Panc1 (cell line): ENCODE data around the gene MYEOV. TPM values are rescaled to one million over a fixed set of nuclear protein-coding genes. Genes with fewer than 3 reads are reported as not detected.

ENCODE experiments used
- ATAC-seq: fragments of 200-7000 bp; cut with Tn5 transposase; 2 replicates; pipeline ENCODE4 v1.9.1; 2020; ENCODE audit warnings: mild to moderate bottlenecking, moderate library complexity
- BruUV-seq: library from RNA; stranded (reverse); fragments of 400-500 nt; replicated peaks from 2 replicates; lab custom pipeline; 2021; lab: Mats Ljungman, UMichigan
- CTCF ChIA-PET: fragments of 300-600 bp; sonication (Branson Sonifier 250); formaldehyde crosslinking; loops from one replicate; lab custom pipeline; 2022; ENCODE audit warnings: antibody characterized with exemption; lab: Charles Lee
- POLR2A ChIA-PET: fragments of 300-600 bp; sonication (Branson Sonifier 250); formaldehyde crosslinking; loops from one replicate; lab custom pipeline; 2022; ENCODE audit warnings: antibody characterized with exemption; lab: Charles Lee
- DNase-seq: peaks from one replicate; pipeline ENCODE4 v3.0.0-alpha.2; 2010; ENCODE audit warnings: low read depth, low spot score
- H3K27ac ChIP-seq: 2 replicates; pipeline ENCODE4 v1.5.1; 2011; ENCODE audit warnings: mild to moderate bottlenecking, low read length, inconsistent platforms
- H3K27me3 ChIP-seq: fragments of 200-500 bp; sonication (Bioruptor generic); 2 replicates; pipeline ENCODE4 v1.6.0; 2014; ENCODE audit warnings: low read length, inconsistent platforms; ENCODE audit not compliant: control insufficient read depth, insufficient read depth
- H3K36me3 ChIP-seq: fragments of 200-500 bp; sonication (Bioruptor generic); 2 replicates; pipeline ENCODE4 v1.5.1; 2014; ENCODE audit warnings: inconsistent platforms, mild to moderate bottlenecking, low read length, moderate library complexity; ENCODE audit not compliant: control insufficient read depth, insufficient read depth
- H3K4me1 ChIP-seq: 2 replicates; pipeline ENCODE4 v1.5.1; 2011; ENCODE audit warnings: inconsistent platforms, mild to moderate bottlenecking, low read length, moderate library complexity; ENCODE audit not compliant: control insufficient read depth, insufficient read depth
- H3K4me3 ChIP-seq, 2 experiments: 2 replicates each; pipeline ENCODE4 v1.5.1; 2011 to 2012; ENCODE audit warnings: low read depth in 2 of 2, low read length in 2 of 2, mild to moderate bottlenecking in 2 of 2, inconsistent platforms in 1 of 2, moderate library complexity in 1 of 2
- H3K9me3 ChIP-seq: fragments of 200-500 bp; sonication (Bioruptor generic); 2 replicates; pipeline ENCODE4 v1.5.1; 2014; ENCODE audit warnings: low read depth, mild to moderate bottlenecking, inconsistent platforms, low read length, moderate library complexity; ENCODE audit not compliant: control insufficient read depth, insufficient read depth
- POLR2AphosphoS5 ChIP-seq: IDR thresholded peaks from 2 replicates; pipeline ENCODE4 v1.6.1; 2012; ENCODE audit warnings: mild to moderate bottlenecking, low read depth, low read length, moderate library complexity
- SIN3A ChIP-seq: IDR thresholded peaks from 2 replicates; pipeline ENCODE4 v1.6.1; 2012; ENCODE audit warnings: low read depth, mild to moderate bottlenecking, low read length, moderate library complexity, borderline replicate concordance; ENCODE audit not compliant: insufficient read depth
- TCF7L2 ChIP-seq: IDR thresholded peaks from 2 replicates; pipeline ENCODE4 v1.6.1; 2011; ENCODE audit warnings: mild to moderate bottlenecking, low read depth, low read length, inconsistent platforms
- in situ Hi-C: cut with HindIII; loops from 2 replicates; pipeline ENCODE4 v1.10.0; 2016; ENCODE audit warnings: low sequenced_read_pairs, low pct_unique_long_range_greater_than_20kb
- intact Hi-C: fragments of 100-400 bp; cut with micrococcal nuclease; formaldehyde crosslinking; loops from one replicate; pipeline ENCODE4 v1.10.0; 2022; ENCODE audit not compliant: unreplicated experiment
- total RNA-seq: library from RNA; stranded (reverse); gene quantifications from one replicate; pipeline ENCODE4 v1.2.1, GENCODE V29; 2021; ENCODE audit not compliant: unreplicated experiment
- TF ChIP-seq, protein P1 (sequence below), 2 experiments: IDR thresholded peaks; 2 replicates each; pipeline ENCODE4 v1.6.1; 2011 to 2012; ENCODE audit warnings: low read depth in 2 of 2, control low read depth in 1 of 2, low read length in 1 of 2, mild to moderate bottlenecking in 1 of 2, moderate library complexity in 1 of 2; ENCODE audit not compliant: insufficient read depth in 1 of 2
- TF ChIP-seq, protein P2 (sequence below): fragments of 450-650 bp; IDR thresholded peaks from 2 replicates; pipeline ENCODE4 v1.5.1; 2017; ENCODE audit warnings: mild to moderate bottlenecking

MYEOV gene
- total RNA-seq, 1 experiment from 2014 or later, result 69.8 TPM

DNA sequence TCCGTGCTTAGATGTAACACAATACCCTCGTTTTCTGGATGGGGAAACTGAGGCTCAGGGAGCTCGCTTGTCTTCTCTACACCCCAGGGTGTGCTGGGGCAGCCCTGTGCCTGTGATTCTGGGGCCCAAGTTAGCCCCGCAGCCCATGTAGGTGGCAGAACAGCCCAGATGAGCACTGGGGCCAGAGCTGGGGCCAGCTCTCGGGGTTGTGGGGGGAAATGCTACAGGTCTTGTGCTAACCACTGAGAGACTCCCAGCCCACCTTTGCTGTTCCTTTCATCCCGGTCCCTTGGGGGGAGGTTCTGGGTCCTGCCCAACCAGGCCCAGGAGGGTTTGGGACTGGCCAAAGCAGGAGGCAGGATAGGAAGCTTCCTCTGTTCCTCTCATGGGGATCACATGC is 13.5 kb downstream of the MYEOV start:
- Histone ChIP-seq H3K27ac (peak overlapping the region; percentile 44), H3K4me3 (no peak overlapping the region), H3K9me3 (no peaks in the 10 kb centered on the region), H3K4me1 (peaks cover 82% of the 10 kb centered on the region), H3K27me3 (no peaks in the 10 kb centered on the region), H3K36me3 (no peaks in the 10 kb centered on the region)
- TF ChIP-seq SIN3A (no peak), TCF7L2 (no peak), POLR2AphosphoS5 (no peak)
- TF ChIP-seq, protein P1, sequence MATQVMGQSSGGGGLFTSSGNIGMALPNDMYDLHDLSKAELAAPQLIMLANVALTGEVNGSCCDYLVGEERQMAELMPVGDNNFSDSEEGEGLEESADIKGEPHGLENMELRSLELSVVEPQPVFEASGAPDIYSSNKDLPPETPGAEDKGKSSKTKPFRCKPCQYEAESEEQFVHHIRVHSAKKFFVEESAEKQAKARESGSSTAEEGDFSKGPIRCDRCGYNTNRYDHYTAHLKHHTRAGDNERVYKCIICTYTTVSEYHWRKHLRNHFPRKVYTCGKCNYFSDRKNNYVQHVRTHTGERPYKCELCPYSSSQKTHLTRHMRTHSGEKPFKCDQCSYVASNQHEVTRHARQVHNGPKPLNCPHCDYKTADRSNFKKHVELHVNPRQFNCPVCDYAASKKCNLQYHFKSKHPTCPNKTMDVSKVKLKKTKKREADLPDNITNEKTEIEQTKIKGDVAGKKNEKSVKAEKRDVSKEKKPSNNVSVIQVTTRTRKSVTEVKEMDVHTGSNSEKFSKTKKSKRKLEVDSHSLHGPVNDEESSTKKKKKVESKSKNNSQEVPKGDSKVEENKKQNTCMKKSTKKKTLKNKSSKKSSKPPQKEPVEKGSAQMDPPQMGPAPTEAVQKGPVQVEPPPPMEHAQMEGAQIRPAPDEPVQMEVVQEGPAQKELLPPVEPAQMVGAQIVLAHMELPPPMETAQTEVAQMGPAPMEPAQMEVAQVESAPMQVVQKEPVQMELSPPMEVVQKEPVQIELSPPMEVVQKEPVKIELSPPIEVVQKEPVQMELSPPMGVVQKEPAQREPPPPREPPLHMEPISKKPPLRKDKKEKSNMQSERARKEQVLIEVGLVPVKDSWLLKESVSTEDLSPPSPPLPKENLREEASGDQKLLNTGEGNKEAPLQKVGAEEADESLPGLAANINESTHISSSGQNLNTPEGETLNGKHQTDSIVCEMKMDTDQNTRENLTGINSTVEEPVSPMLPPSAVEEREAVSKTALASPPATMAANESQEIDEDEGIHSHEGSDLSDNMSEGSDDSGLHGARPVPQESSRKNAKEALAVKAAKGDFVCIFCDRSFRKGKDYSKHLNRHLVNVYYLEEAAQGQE (IDR thresholded peaks at IDR 0.05; ENCODE audit: insufficient read depth in 1 of 2, low read depth in 2 of 2, low read length in 1 of 2), result no peak
- TF ChIP-seq, protein P2, sequence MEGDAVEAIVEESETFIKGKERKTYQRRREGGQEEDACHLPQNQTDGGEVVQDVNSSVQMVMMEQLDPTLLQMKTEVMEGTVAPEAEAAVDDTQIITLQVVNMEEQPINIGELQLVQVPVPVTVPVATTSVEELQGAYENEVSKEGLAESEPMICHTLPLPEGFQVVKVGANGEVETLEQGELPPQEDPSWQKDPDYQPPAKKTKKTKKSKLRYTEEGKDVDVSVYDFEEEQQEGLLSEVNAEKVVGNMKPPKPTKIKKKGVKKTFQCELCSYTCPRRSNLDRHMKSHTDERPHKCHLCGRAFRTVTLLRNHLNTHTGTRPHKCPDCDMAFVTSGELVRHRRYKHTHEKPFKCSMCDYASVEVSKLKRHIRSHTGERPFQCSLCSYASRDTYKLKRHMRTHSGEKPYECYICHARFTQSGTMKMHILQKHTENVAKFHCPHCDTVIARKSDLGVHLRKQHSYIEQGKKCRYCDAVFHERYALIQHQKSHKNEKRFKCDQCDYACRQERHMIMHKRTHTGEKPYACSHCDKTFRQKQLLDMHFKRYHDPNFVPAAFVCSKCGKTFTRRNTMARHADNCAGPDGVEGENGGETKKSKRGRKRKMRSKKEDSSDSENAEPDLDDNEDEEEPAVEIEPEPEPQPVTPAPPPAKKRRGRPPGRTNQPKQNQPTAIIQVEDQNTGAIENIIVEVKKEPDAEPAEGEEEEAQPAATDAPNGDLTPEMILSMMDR, result no peak
- ChIA-PET CTCF (no interaction called here), POLR2A (interaction anchor here (1.1 kb wide), 1 partner anchor 11 kb away, joined by 3 read pairs; no protein-coding TSS in a partner anchor)
- intact Hi-C loops, result no loop called here
- no peak for ATAC-seq
- DNase-seq, result no peak
- BruUV-seq, result no TSS peak
- in situ Hi-C loops, result no loop called here

DNA sequence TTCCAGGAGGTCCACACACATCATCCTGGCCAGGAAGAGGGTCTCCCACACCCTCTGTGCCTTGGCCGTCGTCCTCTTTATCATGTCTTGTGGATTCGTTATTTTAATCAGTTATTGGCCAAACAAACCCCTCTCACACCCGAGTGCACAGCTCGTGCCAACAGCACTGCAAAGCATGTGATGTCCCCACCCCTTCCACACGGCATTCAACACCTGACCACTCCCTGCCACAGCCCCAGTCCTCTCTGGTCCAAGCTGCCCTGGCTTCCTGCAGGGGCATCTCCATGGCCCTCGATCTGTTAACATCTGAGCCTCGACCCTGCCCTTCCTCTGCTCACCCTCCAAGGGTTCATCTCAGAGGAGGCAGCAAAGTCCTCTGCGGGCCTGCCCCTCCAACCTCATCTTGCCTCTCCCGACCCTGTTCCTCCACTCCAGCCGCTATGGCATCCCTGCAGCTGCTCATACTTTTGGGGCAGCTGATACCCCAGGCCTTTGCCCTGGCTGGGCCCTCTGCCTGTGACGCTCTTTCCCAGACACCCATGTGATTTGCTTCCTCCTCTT is 14.0 kb downstream of the MYEOV start:
- ChIA-PET POLR2A (interaction anchor here (1.1 kb wide), 1 partner anchor 11 kb away, joined by 3 read pairs; no protein-coding TSS in a partner anchor), CTCF (no interaction called here)
- Histone ChIP-seq H3K36me3 (no peaks in the 10 kb centered on the region), H3K27me3 (no peaks in the 10 kb centered on the region), H3K4me3 (no peak overlapping the region), H3K9me3 (no peaks in the 10 kb centered on the region), H3K4me1 (peaks cover 76% of the 10 kb centered on the region), H3K27ac (peak overlapping the region; percentile 44)
- intact Hi-C loops, result no loop called here
- in situ Hi-C loops, result no loop called here
- DNase-seq, result no peak
- TF ChIP-seq POLR2AphosphoS5, result no peak
- TF ChIP-seq, protein P1 (IDR thresholded peaks at IDR 0.05; ENCODE audit: insufficient read depth in 1 of 2, low read depth in 2 of 2, low read length in 1 of 2), result no peak
- TF ChIP-seq, protein P2, result no peak
- no peak for TF ChIP-seq TCF7L2
- no peak for TF ChIP-seq SIN3A
- no peak for ATAC-seq
- BruUV-seq, result no TSS peak
